HepG2 (cell line): Measurements from ENCODE around the gene ZNF189. TPM values are rescaled to one million over a fixed set of nuclear protein-coding genes. Genes with fewer than 3 reads are reported as not detected.
A peak's percentile ranks its signal among the peaks of the same experiment; 100 is the strongest.

Source experiments
- CEBPZ ChIP-seq: IDR thresholded peaks from 2 replicates; pipeline ENCODE4 v1.6.1; 2012; ENCODE audit warnings: low read length, improper control_type of control experiment
- CREB3 ChIP-seq: sonication (generic); formaldehyde crosslinking; IDR thresholded peaks from 2 replicates; pipeline ENCODE4 v1.5.0; 2020; ENCODE audit warnings: missing genetic modification reagents
- E2F5 ChIP-seq: sonication (generic); formaldehyde crosslinking; conservative IDR thresholded peaks from 2 replicates; pipeline ENCODE4 v1.4.0; 2020; ENCODE audit warnings: missing genetic modification reagents
- HIC2 ChIP-seq: sonication (generic); formaldehyde crosslinking; IDR thresholded peaks from 2 replicates; pipeline ENCODE4 v1.9.0; 2022; ENCODE audit warnings: low read depth, missing genetic modification reagents
- KAT7 ChIP-seq: IDR thresholded peaks from 2 replicates; pipeline ENCODE4 v1.6.1; 2018; ENCODE audit warnings: borderline replicate concordance, missing compliant biosample characterization
- LBX2 ChIP-seq: sonication (generic); formaldehyde crosslinking; IDR thresholded peaks from 2 replicates; pipeline ENCODE4 v1.5.0; 2020; ENCODE audit warnings: missing genetic modification reagents, mild to moderate bottlenecking, borderline replicate concordance
- MIER3 ChIP-seq: IDR thresholded peaks from 2 replicates; pipeline ENCODE4 v1.6.1; 2016; ENCODE audit warnings: missing compliant biosample characterization, borderline replicate concordance
- NCOR1 ChIP-seq: fragments of 200-600 bp; sonication (generic); IDR thresholded peaks from 2 replicates; pipeline ENCODE4 v1.7.0; 2017; ENCODE audit warnings: antibody characterized with exemption, low read length, borderline replicate concordance
- PLSCR1 ChIP-seq: sonication (generic); formaldehyde crosslinking; IDR thresholded peaks from 2 replicates; pipeline ENCODE4 v1.5.0; 2020; ENCODE audit warnings: missing genetic modification reagents, mild to moderate bottlenecking, borderline replicate concordance
- RARG ChIP-seq: sonication (generic); formaldehyde crosslinking; IDR thresholded peaks from 2 replicates; pipeline ENCODE4 v1.4.0; 2020; ENCODE audit warnings: low read depth, mild to moderate bottlenecking, missing genetic modification reagents
- TCF7 ChIP-seq: sonication (generic); IDR thresholded peaks from 2 replicates; pipeline ENCODE4 v1.6.1; 2016; ENCODE audit warnings: antibody characterized with exemption, low read depth
- TSC22D2 ChIP-seq: sonication (generic); formaldehyde crosslinking; IDR thresholded peaks from 2 replicates; pipeline ENCODE4 v1.5.1; 2020; ENCODE audit warnings: missing genetic modification reagents, mild to moderate bottlenecking, borderline replicate concordance
- ZBTB38 ChIP-seq: sonication (generic); formaldehyde crosslinking; IDR thresholded peaks from 2 replicates; pipeline ENCODE4 v1.5.1; 2020; ENCODE audit warnings: mild to moderate bottlenecking, missing genetic modification reagents
- ZNF160 ChIP-seq: sonication (generic); formaldehyde crosslinking; IDR thresholded peaks from 2 replicates; pipeline ENCODE4 v1.8.0; 2022; ENCODE audit warnings: mild to moderate bottlenecking, inconsistent platforms, missing genetic modification reagents
- ZNF34 ChIP-seq: sonication (generic); formaldehyde crosslinking; IDR thresholded peaks from 2 replicates; pipeline ENCODE4 v1.4.0; 2020; ENCODE audit warnings: mild to moderate bottlenecking, missing genetic modification reagents, borderline replicate concordance
- ZNF710 ChIP-seq: sonication (generic); formaldehyde crosslinking; IDR thresholded peaks from 2 replicates; pipeline ENCODE4 v1.5.0; 2020; ENCODE audit warnings: mild to moderate bottlenecking, missing genetic modification reagents, borderline replicate concordance
- ZSCAN12 ChIP-seq: sonication (generic); formaldehyde crosslinking; IDR thresholded peaks from 2 replicates; pipeline ENCODE4 v1.9.0; 2021; ENCODE audit warnings: mild to moderate bottlenecking, missing genetic modification reagents
- polyA plus RNA-seq, 8 experiments: library from polyadenylated mRNA; depleted of rRNA in 3 of 8; stranded (reverse) in 7 of 8; unstranded in 1 of 8; fragments of >200 nt; fragmentation: Illumina TruSeq in 4 of 8; extraction: Trizol in 4 of 8; gene quantifications; 2 replicates each; pipeline versions ENCODE4 v1.2.1 to v1.2.3, GENCODE V29; 2011 to 2016; ENCODE audit warnings: low read depth in 4 of 8, missing spikeins in 1 of 8, mixed read lengths in 1 of 8; ENCODE audit not compliant: insufficient read depth in 1 of 8
- total RNA-seq, 5 experiments: library from RNA; depleted of rRNA; stranded (reverse); fragments of >200 nt; fragmentation: Illumina TruSeq; extraction: Trizol; gene quantifications; 2 replicates each; pipeline ENCODE4 v1.2.3, GENCODE V29; 2016; ENCODE audit warnings: low read depth in 1 of 5

Gene ZNF189
- total and polyA plus RNA-seq, 2 of the 13 experiments (the other 11 are each of a cell fraction or from before 2014, with no cell fraction given) = 8.4 to 50.0 TPM

- TF ChIP-seq CREB3 (CRISPR knock-in tag) (no peak), E2F5 (no peak), ZBTB38 (CRISPR knock-in tag) (peak; percentile 88), ZNF160 (CRISPR knock-in tag) (no peak), ZNF34 (CRISPR knock-in tag) (peak; percentile 64; the same call in 1 of the 2 replicates), PLSCR1 (no peak), TCF7 (no peak), HIC2 (no peak), MIER3 (CRISPR knock-in tag) (0 out of 2 replicates have a peak, but pooled peaks have one; percentile 0), CEBPZ (no peak), LBX2 (CRISPR knock-in tag) (no peak), TSC22D2 (no peak), ZNF710 (no peak; the same call in 1 of the 2 replicates), KAT7 (CRISPR knock-in tag) (peak; percentile 38; the same call in 1 of the 2 replicates), RARG (CRISPR knock-in tag) (no peak), NCOR1 (peak; percentile 54; the same call in 1 of the 2 replicates), ZSCAN12 (CRISPR knock-in tag) (no peak)
Observed at GRCh38 chr9:101354765-101355708, 43.6 kb upstream of the ZNF189 start (continued).
